Parathyroid adenoma (tissue), 2 donors: ENCODE data around the gene MYG1.

ENCODE experiments used
- H2AFZ ChIP-seq: fragments of 300-600 bp; sonication (generic); one replicate; pipeline ENCODE4 v1.7.0; 2017; ENCODE audit warnings: antibody characterized with exemption, mild to moderate bottlenecking
- H3K27ac ChIP-seq: fragments of 300-600 bp; sonication (generic); one replicate; pipeline ENCODE4 v1.7.0; 2017
- H3K27me3 ChIP-seq: fragments of 300-600 bp; sonication (generic); one replicate; pipeline ENCODE4 v1.7.0; 2017; ENCODE audit warnings: low read length; ENCODE audit not compliant: control insufficient read depth, insufficient read depth
- H3K36me3 ChIP-seq: fragments of 300-600 bp; sonication (generic); one replicate; pipeline ENCODE4 v1.7.0; 2017; ENCODE audit warnings: low read length; ENCODE audit not compliant: control insufficient read depth, insufficient read depth
- H3K4me1 ChIP-seq: fragments of 300-600 bp; sonication (generic); one replicate; pipeline ENCODE4 v1.7.0; 2017; ENCODE audit warnings: control low read depth
- H3K4me2 ChIP-seq: fragments of 300-600 bp; sonication (generic); one replicate; pipeline ENCODE4 v1.7.0; 2017; ENCODE audit warnings: low read length
- H3K4me3 ChIP-seq: fragments of 300-600 bp; sonication (generic); one replicate; pipeline ENCODE4 v1.7.0; 2017; ENCODE audit warnings: low read depth, low read length
- H3K79me2 ChIP-seq: fragments of 300-600 bp; sonication (generic); one replicate; pipeline ENCODE4 v1.7.0; 2017; ENCODE audit warnings: control low read depth
- H3K9ac ChIP-seq: fragments of 300-600 bp; sonication (generic); one replicate; pipeline ENCODE4 v1.7.0; 2017; ENCODE audit warnings: mild to moderate bottlenecking
- H3K9me3 ChIP-seq: fragments of 300-600 bp; sonication (generic); one replicate; pipeline ENCODE4 v1.7.0; 2017; ENCODE audit warnings: low read length; ENCODE audit not compliant: control insufficient read depth
- CTCF ChIP-seq: fragments of 300-600 bp; sonication (generic); IDR thresholded peaks from one replicate; pipeline ENCODE4 v1.7.0; 2017; ENCODE audit warnings: antibody characterized with exemption, mild to moderate bottlenecking
- donor health status: primary hyperparathyroidism.

The MYG1 gene

GRCh38 chr12:53286448-53286847 is 13.0 kb upstream of the MYG1 start:
- Histone ChIP-seq H3K9ac (no peak overlapping the region), H2AFZ (no peak overlapping the region), H3K27me3 (no peaks in the 10 kb centered on the region), H3K79me2 (no peaks in the 10 kb centered on the region), H3K27ac (no peak overlapping the region), H3K36me3 (no peaks in the 10 kb centered on the region), H3K4me1 (peaks cover 2% of the 10 kb centered on the region), H3K4me3 (no peak overlapping the region), H3K4me2 (no peak overlapping the region), H3K9me3 (no peaks in the 10 kb centered on the region)
- TF ChIP-seq CTCF: no peak

DNA sequence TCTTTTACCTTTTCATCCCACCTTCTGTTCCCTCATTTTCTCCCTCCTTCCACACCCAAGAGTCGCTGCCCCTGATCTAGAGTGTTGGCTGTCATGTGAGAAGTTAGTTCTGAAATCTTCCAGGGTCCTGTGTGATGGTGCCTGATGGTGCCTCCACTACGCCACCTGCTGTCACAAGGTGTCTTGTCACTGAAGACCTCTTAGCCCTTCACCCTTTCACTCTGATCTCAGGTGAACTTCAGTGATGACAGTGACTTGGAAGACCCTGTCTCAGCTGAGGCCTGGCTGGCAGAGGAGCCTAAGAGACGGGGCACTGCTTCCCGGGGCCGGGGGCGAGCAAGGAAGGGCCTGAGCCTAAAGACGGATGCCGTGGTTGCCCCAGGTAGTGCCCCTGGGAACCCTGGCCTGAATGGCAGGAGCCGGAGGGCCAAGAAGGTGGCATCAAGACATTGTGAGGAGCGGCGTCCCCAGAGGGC is 11.7 kb upstream of the MYG1 start:
- Histone ChIP-seq H3K27me3 (no peaks in the 10 kb centered on the region), H3K79me2 (no peaks in the 10 kb centered on the region), H3K9me3 (no peaks in the 10 kb centered on the region), H2AFZ (peak overlapping the region; percentile 54), H3K9ac (no peak overlapping the region), H3K4me2 (no peak overlapping the region), H3K4me1 (peaks cover 2% of the 10 kb centered on the region), H3K36me3 (no peaks in the 10 kb centered on the region), H3K4me3 (no peak overlapping the region), H3K27ac (no peak overlapping the region)
- TF ChIP-seq CTCF: peak; percentile 77

DNA sequence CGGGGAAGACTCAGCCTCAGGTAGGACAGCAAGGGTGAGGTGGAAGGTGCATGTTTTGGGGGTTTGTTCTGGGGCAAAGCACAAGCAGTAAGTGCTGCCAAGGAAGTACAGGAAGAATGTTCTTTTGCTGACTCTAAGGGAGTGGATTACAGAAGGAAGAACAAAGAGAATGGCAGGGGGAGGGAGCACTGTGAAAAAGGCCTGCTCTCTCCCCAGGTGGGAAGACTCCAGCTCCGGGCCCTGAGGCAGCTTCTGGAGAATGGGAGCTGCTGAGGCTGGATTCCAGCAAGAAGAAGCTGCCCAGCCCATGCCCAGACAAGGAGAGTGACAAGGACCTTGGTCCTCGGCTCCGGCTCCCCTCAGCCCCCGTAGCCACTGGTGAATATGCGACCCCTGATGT is 11.2 kb upstream of the MYG1 start:
- no peak overlapping the region for H3K9ac ChIP-seq

DNA sequence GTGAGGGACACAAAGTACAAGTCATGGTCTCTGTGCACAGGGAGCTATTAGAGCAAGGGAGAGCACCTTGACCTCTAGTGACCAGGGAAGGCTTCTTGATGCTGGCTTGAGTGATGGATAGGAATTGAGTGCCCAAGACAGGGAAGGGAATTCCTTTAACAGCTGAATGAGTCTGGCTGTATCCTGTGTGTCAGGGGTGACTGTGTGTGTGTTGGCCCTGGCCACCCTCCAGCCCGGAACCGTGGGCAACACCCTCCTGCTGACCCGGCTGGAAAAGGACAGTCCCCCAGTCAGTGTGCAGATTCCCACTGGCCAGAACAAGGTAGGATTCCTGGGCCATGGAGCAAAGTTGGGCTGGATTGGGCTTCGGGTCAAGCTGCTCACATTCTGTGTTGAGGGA is 9.6 kb upstream of the MYG1 start:
- Histone ChIP-seq H3K36me3 (no peaks in the 10 kb centered on the region), H2AFZ (no peak overlapping the region), H3K9ac (no peak overlapping the region), H3K79me2 (peaks cover 2% of the 10 kb centered on the region), H3K27ac (no peak overlapping the region), H3K9me3 (no peaks in the 10 kb centered on the region), H3K4me2 (no peak overlapping the region), H3K27me3 (no peaks in the 10 kb centered on the region), H3K4me1 (peaks cover 4% of the 10 kb centered on the region), H3K4me3 (no peak overlapping the region)
- TF ChIP-seq CTCF: no peak

More for the DNA sequence above, 11.2 kb upstream of the MYG1 start:
- no peak for TF ChIP-seq CTCF
- H3K36me3 ChIP-seq: no peaks in the 10 kb centered on the region
- H2AFZ ChIP-seq: no peak overlapping the region
- H3K79me2 ChIP-seq: no peaks in the 10 kb centered on the region
- no peak overlapping the region for H3K4me2 ChIP-seq
- H3K4me1 ChIP-seq: peaks cover 2% of the 10 kb centered on the region
- H3K27me3 ChIP-seq: no peaks in the 10 kb centered on the region
- no peak overlapping the region for H3K27ac ChIP-seq
- no peaks in the 10 kb centered on the region for H3K9me3 ChIP-seq
- H3K4me3 ChIP-seq: no peak overlapping the region

GRCh38 chr12:53290661-53291060 is 8.8 kb upstream of the MYG1 start:
- no peak for TF ChIP-seq CTCF
- H3K36me3 ChIP-seq: no peaks in the 10 kb centered on the region
- H3K9me3 ChIP-seq: no peaks in the 10 kb centered on the region
- H3K4me2 ChIP-seq: no peak overlapping the region
- H3K27ac ChIP-seq: no peak overlapping the region
- H2AFZ ChIP-seq: no peak overlapping the region
- no peak overlapping the region for H3K9ac ChIP-seq
- no peak overlapping the region for H3K4me3 ChIP-seq
- H3K27me3 ChIP-seq: no peaks in the 10 kb centered on the region
- H3K79me2 ChIP-seq: peaks cover 7% of the 10 kb centered on the region
- H3K4me1 ChIP-seq: peaks cover 6% of the 10 kb centered on the region
